ENCODE measurements around the gene TM2D1.
"Not testable (repeated sequence)": the region's sequence is repeated elsewhere in the genome, so short reads cannot be mapped to it uniquely, and the experiment has no call there.

Gene TM2D1

GRCh38 chr1:61711969-61712368, 13.0 kb downstream of the TM2D1 start:
- no peak for DNase-seq

DNA sequence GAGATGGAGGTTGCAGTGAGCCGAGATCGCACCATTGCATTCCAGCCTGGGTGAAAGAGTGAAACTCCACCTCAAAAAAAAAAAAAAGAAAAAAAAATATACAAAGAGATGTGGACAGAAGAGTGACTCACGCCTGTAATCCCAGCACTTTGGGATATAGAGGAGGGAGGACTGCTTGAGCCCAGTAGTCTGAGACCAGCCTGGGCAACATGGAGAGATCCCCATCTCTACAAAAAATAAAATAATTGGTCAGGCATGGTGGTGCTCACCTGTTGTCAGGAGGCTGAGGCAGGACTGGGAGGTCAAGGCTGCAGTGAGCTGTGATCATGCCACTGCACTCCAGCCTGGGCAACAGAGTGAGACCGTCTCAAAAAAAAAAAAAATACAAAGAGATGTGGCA, 13.7 kb downstream of the TM2D1 start:
- not testable (repeated sequence) for DNase-seq

GRCh38 chr1:61709908-61710289, 15.0 kb downstream of the TM2D1 start:
- DNase-seq: no peak

DNA sequence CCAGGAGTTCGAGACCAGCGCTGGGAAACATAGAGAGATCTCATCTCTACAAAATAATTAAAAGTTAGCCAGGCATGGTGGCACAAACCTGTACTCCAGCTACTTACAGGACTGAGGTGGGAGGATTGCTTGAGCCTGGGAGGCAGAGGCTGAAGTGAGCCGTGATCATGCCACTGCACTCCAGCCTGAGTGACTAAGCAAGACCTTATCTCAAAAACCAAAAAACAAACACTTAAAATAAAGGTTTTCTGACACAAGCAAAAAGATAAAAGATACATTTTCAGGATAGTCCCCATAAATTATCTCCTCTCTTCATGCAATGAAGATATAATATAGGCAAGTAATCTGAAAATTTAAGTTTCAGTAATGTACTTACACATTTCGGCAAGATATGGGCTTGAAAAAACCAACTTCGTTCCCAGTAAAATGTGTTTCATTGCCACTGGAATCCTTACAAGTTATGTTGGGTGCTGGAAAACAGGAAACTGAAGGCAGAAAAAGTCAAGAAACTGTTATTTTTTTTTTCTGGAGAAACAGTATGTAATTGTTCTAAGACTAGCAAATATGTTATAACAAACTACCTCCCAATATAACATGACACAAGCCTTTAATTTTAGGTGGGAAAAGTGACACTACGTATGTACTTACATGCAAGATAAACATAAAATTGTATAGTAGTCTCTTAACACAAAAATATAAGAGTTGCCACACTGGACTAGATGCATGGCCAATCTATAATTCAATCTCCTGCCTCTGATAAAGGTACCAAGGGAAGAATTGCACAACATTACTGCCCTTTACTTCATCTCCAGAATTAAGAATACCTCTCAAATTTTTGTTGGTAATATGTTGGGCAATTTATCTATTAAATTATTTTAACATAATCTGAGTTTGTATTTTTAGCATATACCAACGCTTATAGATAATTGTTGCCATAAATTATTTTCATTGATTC, 15.7 kb downstream of the TM2D1 start:
- DNase-seq: no peak

DNA sequence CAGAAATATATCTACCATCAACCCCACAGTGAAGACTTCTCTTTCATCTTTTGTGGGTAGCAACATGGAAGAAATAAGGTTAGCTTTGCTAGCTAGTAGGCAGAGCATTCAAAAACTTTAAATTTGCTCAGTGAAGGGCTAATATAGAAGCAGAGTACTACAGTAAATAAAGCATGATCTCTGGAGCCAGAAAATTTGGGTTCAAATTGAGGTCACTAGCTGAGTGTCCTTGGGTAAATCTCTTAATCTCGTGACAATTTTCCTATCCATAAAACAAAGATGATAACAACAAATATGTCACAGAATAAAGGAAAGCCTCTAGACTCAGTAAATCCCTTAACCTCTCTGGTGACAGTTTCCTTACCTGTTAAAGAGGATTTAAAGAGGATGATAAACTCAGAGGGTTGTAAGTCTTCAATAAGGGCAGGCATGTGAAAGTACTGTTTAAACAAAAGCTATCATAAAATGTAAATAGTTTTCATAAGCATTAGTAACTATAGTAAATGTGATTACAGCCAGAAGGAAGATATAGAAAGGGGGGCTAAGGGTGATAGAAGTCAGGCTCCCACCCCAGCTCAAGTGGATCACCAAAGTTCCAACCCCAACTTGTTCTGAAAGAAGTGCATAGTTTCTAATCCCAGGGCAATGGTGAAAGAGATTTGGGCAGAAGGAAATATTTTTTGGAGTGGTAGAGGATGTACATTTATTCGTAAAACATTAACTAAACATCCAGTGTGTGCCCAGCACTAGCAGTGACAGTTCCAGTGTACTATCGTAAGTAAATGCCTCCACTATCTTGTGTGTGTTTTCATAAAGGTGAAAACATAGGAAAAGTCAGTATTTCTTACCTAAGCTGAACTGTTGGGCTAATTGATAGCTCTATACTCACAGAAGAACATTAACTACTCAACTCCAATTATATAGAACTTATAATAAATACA, 24.8 kb downstream of the TM2D1 start:
- DNase-seq: no peak

DNA sequence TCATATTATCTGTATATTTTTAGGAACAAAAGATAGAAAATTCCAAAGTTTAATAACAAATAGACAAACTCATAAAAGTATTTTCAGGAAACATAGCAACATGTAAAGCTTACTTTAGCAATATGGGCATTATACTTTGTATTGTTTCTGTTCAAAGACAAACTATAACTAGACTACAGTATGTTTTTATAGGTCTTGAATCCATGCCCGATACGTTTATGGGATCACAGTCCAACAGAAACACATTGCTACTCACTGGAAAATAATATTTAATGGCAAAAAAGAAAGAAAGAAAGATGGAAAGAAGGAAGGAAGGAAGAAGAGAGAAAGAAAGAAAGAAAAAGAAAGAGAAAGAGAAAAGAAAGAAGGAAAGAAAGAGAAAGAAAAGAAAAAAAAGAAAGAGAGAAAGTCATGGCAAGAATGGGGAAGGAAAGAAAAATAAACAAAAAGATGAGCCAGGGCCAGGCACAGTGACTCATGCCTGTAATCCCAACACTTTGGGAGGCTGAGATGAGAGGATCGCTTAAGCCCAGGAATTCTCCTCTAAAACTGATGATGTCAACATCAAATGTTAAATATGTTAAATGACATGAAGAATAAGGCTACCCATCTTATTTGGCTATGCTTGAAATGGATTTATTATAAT, 32.7 kb downstream of the TM2D1 start:
- DNase-seq: no peak

DNA sequence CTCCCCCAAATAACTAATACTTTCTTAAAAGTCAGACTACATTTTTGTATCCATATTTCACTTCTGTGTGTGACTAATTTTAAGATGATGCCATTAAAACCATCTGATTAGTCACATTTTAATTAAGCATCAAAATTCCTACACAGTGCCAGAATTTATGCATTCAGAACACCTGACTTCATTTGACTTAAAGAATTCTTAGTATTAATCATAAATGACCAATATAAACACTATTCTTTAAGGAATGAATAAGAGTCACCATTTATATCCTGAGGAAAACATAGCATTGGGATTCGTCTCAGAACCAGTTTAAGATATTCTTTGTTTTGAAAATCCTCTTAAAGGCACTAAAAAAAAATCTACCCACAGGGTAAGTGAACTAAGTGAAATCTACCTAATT, 37.0 kb downstream of the TM2D1 start:
- no peak for DNase-seq

- no peak for DNase-seq
These were observed 42.0 kb downstream of the TM2D1 start for GRCh38 chr1:61682891-61683290.

DNA sequence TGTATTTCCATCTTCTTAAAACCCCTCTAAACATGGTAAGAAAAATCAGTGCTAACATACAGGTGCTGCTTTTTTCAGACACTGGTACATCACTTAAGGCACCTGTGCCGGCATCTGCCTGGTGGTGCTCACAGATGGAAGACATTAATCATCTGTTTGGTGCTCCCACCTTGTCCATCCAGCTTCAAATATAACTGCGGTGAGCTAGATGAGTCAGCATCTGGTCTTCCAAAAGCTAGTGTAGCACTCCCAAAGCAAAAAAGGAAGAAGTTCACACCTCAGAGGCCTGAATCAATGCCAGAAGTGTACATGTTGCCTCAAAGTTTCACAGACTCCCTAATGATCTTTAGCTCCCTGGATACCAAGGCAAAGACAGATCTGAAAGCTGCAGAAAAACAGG, 44.4 kb downstream of the TM2D1 start:
- no peak for DNase-seq

- DNase-seq: not testable (repeated sequence)
These were observed 48.1 kb downstream of the TM2D1 start for GRCh38 chr1:61676881-61677280.

DNA sequence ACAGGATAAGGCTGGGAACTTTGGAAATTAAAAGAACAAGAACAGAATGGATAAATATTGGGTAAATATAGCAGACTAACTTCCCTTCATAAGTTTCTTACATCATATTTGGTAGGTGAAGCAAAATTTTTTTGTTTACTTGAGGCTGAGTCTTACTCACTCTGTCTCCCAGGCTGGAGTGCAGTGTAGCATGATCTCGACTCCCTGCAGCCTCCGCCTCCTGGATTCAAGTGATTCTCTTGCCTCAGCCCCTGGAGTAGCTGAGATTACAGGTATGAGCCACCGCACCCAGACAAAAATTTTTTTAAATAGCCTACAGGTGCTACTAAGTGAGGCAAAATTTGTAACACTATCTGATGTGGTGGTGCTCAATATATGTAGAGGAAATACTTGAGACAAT, 50.7 kb downstream of the TM2D1 start:
- no peak for DNase-seq

GRCh38 chr1:61672376-61672775, 52.6 kb downstream of the TM2D1 start:
- DNase-seq: no peak

DNA sequence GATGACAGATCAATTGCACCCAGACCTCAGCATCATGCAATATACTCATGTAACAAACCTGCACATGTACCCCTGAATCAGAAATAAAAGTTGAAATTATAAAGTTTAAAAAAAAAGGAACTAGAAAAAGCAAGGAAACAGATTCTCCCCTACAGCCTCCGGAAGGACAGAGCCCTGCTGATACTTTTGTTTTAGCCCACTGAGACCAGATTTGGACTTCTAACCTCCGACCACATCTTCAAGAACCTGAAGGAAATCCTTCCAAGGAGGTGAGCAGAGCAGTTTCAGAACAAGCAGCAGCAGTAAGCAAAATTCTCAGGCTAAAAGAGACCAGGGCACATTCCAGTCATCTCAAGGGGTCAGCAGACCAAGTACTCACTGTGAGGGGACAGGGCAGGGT, 54.5 kb downstream of the TM2D1 start:
- DNase-seq: no peak

GRCh38 chr1:61670016-61670415, 54.9 kb downstream of the TM2D1 start:
- no peak for DNase-seq

DNA sequence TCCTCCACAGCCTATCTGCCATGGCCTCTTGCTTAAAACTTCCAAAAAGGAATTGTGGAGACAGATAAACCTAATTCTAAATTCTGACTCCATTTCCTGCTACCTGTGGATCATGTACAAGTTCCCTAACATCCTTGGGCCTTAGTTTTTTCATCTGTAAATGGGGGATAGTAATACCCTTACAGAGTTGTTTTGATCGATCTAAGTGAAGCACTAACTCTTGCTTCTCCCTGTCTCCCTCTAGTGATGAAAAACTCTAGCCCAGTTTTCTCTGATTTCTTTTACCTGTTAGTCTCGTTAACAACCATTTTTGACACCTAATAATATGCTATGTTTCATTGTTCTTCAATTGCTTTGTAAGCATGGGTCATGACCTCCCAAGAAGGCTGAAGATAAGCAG, 65.9 kb downstream of the TM2D1 start:
- DNase-seq: no peak

GRCh38 chr1:61655453-61655852, 69.5 kb downstream of the TM2D1 start:
- no peak for DNase-seq

GRCh38 chr1:61654067-61654466, 70.9 kb downstream of the TM2D1 start:
- DNase-seq: no peak

- no peak for DNase-seq
These were observed 75.8 kb downstream of the TM2D1 start for GRCh38 chr1:61648983-61649742.

GRCh38 chr1:61647142-61647541, 77.8 kb downstream of the TM2D1 start:
- no peak for DNase-seq

- no peak for DNase-seq
These were observed 79.5 kb downstream of the TM2D1 start for GRCh38 chr1:61645476-61645875.

GRCh38 chr1:61644303-61644702, 80.6 kb downstream of the TM2D1 start:
- DNase-seq: no peak

DNA sequence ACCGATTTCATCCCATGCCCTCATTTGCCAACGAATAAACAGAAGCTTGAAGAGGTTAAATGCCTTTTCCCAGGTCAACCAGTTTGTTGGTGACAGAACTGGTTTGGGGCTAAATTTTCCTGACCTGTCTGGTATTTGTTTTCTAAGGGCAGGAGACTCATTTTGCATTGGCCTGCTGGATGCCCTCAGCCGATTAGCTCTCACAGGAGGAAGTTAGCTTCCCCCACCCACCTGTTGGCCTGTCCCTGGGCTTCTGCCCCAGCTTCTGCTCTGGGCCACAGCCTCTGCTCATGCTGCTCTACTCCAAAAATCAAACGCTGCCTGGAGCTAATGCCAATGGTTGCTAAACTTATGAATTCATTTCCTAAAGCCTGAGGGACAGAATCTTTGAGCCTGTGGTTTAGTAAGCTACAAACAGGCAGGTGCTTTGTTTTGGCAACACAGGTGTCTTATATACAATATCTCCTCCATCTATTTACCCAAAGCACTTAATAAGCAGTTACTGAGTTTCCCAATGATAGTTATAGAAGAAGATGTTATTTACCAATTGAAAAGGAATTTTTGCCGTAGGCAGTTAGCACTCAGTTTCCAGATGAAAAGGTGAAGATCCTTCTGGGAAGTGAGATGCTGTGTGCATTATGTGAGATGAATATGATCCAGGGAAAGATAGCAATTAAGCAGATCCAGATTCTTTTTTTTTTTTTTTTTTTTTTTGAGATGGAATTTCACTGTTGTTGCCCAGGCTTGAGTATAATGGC, 82.3 kb downstream of the TM2D1 start:
- DNase-seq: no peak

Measured in effector CD8-positive, alpha-beta T cell (primary cell).